OCI-M2 (cell line): ENCODE results near the gene FAM151B.

ENCODE experiments used
- DNase-seq: peaks from one replicate; lab custom pipeline; 2025; ENCODE audit not compliant: unreplicated experiment; lab: John Stamatoyannopoulos, UW

FAM151B gene

GRCh38 chr5:80588858-80589540, 101.1 kb downstream of the FAM151B start:
- no peak for DNase-seq

DNA sequence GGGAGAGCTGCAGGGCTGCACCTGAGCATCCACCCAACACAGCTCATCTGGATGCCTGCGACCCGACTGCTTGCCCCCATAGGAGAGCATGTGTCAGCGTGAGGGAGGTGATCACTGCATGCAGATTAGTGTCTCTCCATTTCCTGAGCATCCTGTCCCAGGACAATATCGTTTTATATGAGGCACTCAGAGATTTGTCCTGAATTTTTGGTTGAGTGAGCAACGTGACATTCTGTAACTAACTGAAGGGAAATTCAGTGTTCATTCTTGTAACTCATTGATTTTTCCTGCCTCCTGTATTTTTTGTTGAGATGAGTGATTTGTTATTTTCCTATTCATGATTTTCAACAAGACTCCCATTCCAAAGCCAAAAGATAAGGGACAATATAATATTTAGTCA, 102.9 kb downstream of the FAM151B start:
- no peak for DNase-seq

DNA sequence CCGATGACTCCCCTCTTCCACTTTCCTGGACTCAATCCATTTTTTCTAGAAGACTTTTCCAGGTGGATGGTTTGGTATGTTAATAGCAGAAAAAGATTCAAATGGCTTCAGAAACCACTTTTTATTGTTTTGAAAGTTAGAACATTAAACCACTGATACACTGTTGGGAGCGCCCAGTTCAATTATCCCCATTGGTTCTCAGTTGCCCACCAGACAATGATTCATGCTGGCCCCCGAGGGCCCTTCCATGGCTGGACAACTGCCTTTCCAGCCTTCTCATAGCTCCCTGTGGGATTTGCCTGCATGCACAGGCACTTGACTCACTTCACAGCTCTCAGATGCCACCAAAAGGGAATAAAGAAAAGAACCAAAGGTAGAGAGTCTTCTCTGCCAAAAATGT, 103.5 kb downstream of the FAM151B start:
- no peak for DNase-seq

- DNase-seq = no peak
Observed at GRCh38 chr5:80592105-80592504, 104.2 kb downstream of the FAM151B start.
